Naive thymus-derived CD4-positive, alpha-beta T cell (primary cell): ENCODE data around the gene HOXC5. TPM values are rescaled to one million over a fixed set of nuclear protein-coding genes. Genes with fewer than 3 reads are reported as not detected.

Experiments used
- ATAC-seq: fragments of 150-1000 bp; cut with Tn5 transposase; 2 replicates; pipeline ENCODE4 v1.10.0; 2021; ENCODE audit warnings: mild to moderate bottlenecking, moderate library complexity
- CTCF ChIA-PET: fragments of 350-600 bp; sonication (Branson Sonifier 250); formaldehyde crosslinking; loops from one replicate; lab custom pipeline; 2021; ENCODE audit warnings: antibody characterized with exemption; lab: Charles Lee
- POLR2A ChIA-PET: fragments of 350-600 bp; sonication (Branson Sonifier 250); formaldehyde crosslinking; loops from one replicate; lab custom pipeline; 2021; ENCODE audit warnings: antibody characterized with exemption, inconsistent platforms; lab: Charles Lee
- DNase-seq, 9 donors: peaks; one replicate each; pipeline versions ENCODE4 v3.0.0 to v3.0.0-alpha.2; 2020 to 2022; ENCODE audit warnings: mixed read lengths in 1 of 9
- H3K27ac ChIP-seq: one replicate; pipeline ENCODE4 v1.7.0; 2013; ENCODE audit warnings: mild to moderate bottlenecking, low read depth, low read length, moderate library complexity
- H3K27me3 ChIP-seq, 2 donors: one replicate each; pipeline ENCODE4 v1.7.0; 2013; ENCODE audit warnings: low read length in 2 of 2, mild to moderate bottlenecking in 2 of 2, moderate library complexity in 2 of 2; ENCODE audit not compliant: control insufficient read depth in 2 of 2, insufficient read depth in 2 of 2
- H3K36me3 ChIP-seq, 3 experiments: 1 replicate in 2 of 3; 2 replicates in 1 of 3; pipeline ENCODE4 v1.7.0; 2013; ENCODE audit warnings: low read length in 3 of 3, mild to moderate bottlenecking in 3 of 3, moderate library complexity in 1 of 3; ENCODE audit not compliant: insufficient read depth in 3 of 3, control insufficient read depth in 2 of 3
- H3K4me1 ChIP-seq, 2 donors: one replicate each; pipeline ENCODE4 v1.7.0; 2013; ENCODE audit warnings: low read length in 2 of 2, mild to moderate bottlenecking in 2 of 2, moderate library complexity in 1 of 2; ENCODE audit not compliant: control insufficient read depth in 2 of 2, insufficient read depth in 2 of 2
- H3K4me3 ChIP-seq: 2 replicates; pipeline ENCODE4 v1.7.0; 2013; ENCODE audit warnings: mild to moderate bottlenecking, low read length
- H3K9me3 ChIP-seq, 3 experiments: 1 replicate in 2 of 3; 2 replicates in 1 of 3; pipeline ENCODE4 v1.7.0; 2013; ENCODE audit warnings: low read length in 3 of 3; ENCODE audit not compliant: control insufficient read depth in 2 of 3
- H3K27ac Mint-ChIP-seq, 9 donors: one replicate each; pipeline ENCODE4 v1.8.0; 2020 to 2022; ENCODE audit warnings: mixed read lengths in 9 of 9, mild to moderate bottlenecking in 8 of 9, moderate library complexity in 5 of 9, inconsistent platforms in 2 of 9
- H3K27me3 Mint-ChIP-seq, 5 donors: one replicate each; pipeline ENCODE4 v1.8.0; 2021 to 2022; ENCODE audit warnings: mixed read lengths in 5 of 5, mild to moderate bottlenecking in 1 of 5
- H3K36me3 Mint-ChIP-seq, 5 donors: one replicate each; pipeline ENCODE4 v1.8.0; 2020 to 2022; ENCODE audit warnings: mixed read lengths in 5 of 5, mild to moderate bottlenecking in 3 of 5, inconsistent platforms in 1 of 5
- H3K4me1 Mint-ChIP-seq, 7 donors: one replicate each; pipeline ENCODE4 v1.8.0; 2020 to 2022; ENCODE audit warnings: mixed read lengths in 7 of 7, mild to moderate bottlenecking in 3 of 7, inconsistent platforms in 1 of 7
- H3K4me3 Mint-ChIP-seq, 10 donors: one replicate each; pipeline ENCODE4 v1.8.0; 2020 to 2022; ENCODE audit warnings: mild to moderate bottlenecking in 10 of 10, mixed read lengths in 10 of 10, moderate library complexity in 6 of 10, inconsistent platforms in 2 of 10
- H3K9me3 Mint-ChIP-seq, 11 donors: one replicate each; pipeline ENCODE4 v1.8.0; 2020 to 2022; ENCODE audit warnings: mixed read lengths in 11 of 11, mild to moderate bottlenecking in 4 of 11, inconsistent platforms in 1 of 11, moderate library complexity in 1 of 11
- intact Hi-C, 2 donors: fragments of 100-400 bp; cut with micrococcal nuclease; formaldehyde crosslinking; loops; one replicate each; pipeline ENCODE4 v1.15.1; 2023
- polyA plus RNA-seq, 2 donors: library from polyadenylated mRNA; unstranded; fragments of 300-500 nt; fragmentation: Illumina TruSeq; gene quantifications; one replicate each; pipeline ENCODE4 v1.2.3, GENCODE V29; 2021
- total RNA-seq, 6 experiments: library from RNA in 5 of 6; stranded (reverse) in 5 of 6; gene quantifications; 1 replicate in 5 of 6; 2 replicates in 1 of 6; pipeline ENCODE4 v1.2.3 and lab custom pipeline; 2021 to 2026

The HOXC5 gene
- total and polyA plus RNA-seq, 7 experiments from 2014 or later = not detected

GRCh38 chr12:54047160-54047963 is 14.5 kb downstream of the HOXC5 start:
- POLR2A ChIA-PET = no interaction called here
- Mint-ChIP-seq H3K4me1 (peaks cover 20 to 56% (median 45%) of the 10 kb centered on the region in 7 donors), H3K27ac (peak overlapping the region in 1 of 9 donors; percentile 59), H3K9me3 (peaks cover 0 to 13% (median 1%) of the 10 kb centered on the region in 11 donors), H3K4me3 (peak overlapping the region; percentile 17 to 77 (median 62)), H3K27me3 (peaks cover 96 to 100% (median 98%) of the 10 kb centered on the region in 5 donors), H3K36me3 (peaks cover 0 to 6% (median 0%) of the 10 kb centered on the region in 5 donors)
- H3K9me3 ChIP-seq = peaks cover 0 to 3% (median 0%) of the 10 kb centered on the region in 3 experiments
- ATAC-seq = no peak
- no peak overlapping the region for H3K4me3 ChIP-seq
- H3K4me1 ChIP-seq = peaks cover 0 to 16% of the 10 kb centered on the region in 2 donors
- CTCF ChIA-PET = no interaction called here
- no peak overlapping the region for H3K27ac ChIP-seq
- H3K27me3 ChIP-seq = peaks cover 16 to 57% of the 10 kb centered on the region in 2 donors
- no peaks in the 10 kb centered on the region for H3K36me3 ChIP-seq
- intact Hi-C loops = no loop called here
- DNase-seq = no peak

GRCh38 chr12:54047964-54048303 is 15.1 kb downstream of the HOXC5 start:
- ATAC-seq (no peak), DNase-seq (no peak)
- Histone ChIP-seq H3K36me3 (no peaks in the 10 kb centered on the region), H3K9me3 (peaks cover 0 to 3% (median 0%) of the 10 kb centered on the region in 3 experiments), H3K27me3 (peaks cover 16 to 63% of the 10 kb centered on the region in 2 donors), H3K4me1 (peaks cover 5 to 21% of the 10 kb centered on the region in 2 donors), H3K27ac (no peak overlapping the region), H3K4me3 (no peak overlapping the region)
- H3K27ac Mint-ChIP-seq = no peak overlapping the region
- peaks cover 0 to 6% (median 0%) of the 10 kb centered on the region in 5 donors for H3K36me3 Mint-ChIP-seq
- ChIA-PET POLR2A (no interaction called here), CTCF (no interaction called here)
- intact Hi-C loops = no loop called here
- peaks cover 0 to 13% (median 1%) of the 10 kb centered on the region in 11 donors for H3K9me3 Mint-ChIP-seq
- H3K27me3 Mint-ChIP-seq = peaks cover 95 to 100% (median 97%) of the 10 kb centered on the region in 5 donors
- peaks cover 23 to 62% (median 51%) of the 10 kb centered on the region in 7 donors for H3K4me1 Mint-ChIP-seq
- H3K4me3 Mint-ChIP-seq = peak overlapping the region in 5 of 10 donors; percentile 48 to 67 (median 61)

GRCh38 chr12:54048406-54049093 is 15.7 kb downstream of the HOXC5 start:
- ChIA-PET POLR2A (no interaction called here), CTCF (interaction anchor here (0.6 kb wide), 1 partner anchor 11 kb away, joined by 5 read pairs; no protein-coding TSS in a partner anchor)
- Histone ChIP-seq H3K4me3 (no peak overlapping the region), H3K27me3 (peaks cover 16 to 69% of the 10 kb centered on the region in 2 donors), H3K27ac (no peak overlapping the region), H3K36me3 (no peaks in the 10 kb centered on the region), H3K4me1 (peaks cover 7 to 27% of the 10 kb centered on the region in 2 donors), H3K9me3 (peaks cover 0 to 3% (median 0%) of the 10 kb centered on the region in 3 experiments)
- Mint-ChIP-seq H3K27me3 (peaks cover 90 to 98% (median 95%) of the 10 kb centered on the region in 5 donors), H3K4me1 (peaks cover 25 to 64% (median 56%) of the 10 kb centered on the region in 7 donors), H3K9me3 (peaks cover 0 to 13% (median 1%) of the 10 kb centered on the region in 11 donors), H3K4me3 (peak overlapping the region in 1 of 10 donors; percentile 67), H3K27ac (no peak overlapping the region), H3K36me3 (peaks cover 0 to 6% (median 0%) of the 10 kb centered on the region in 5 donors)
- DNase-seq (no peak), ATAC-seq (no peak)
- intact Hi-C loops = no loop called here

GRCh38 chr12:54049108-54049507 is 16.3 kb downstream of the HOXC5 start:
- DNase-seq = no peak
- no peak for ATAC-seq
- ChIA-PET POLR2A (no interaction called here), CTCF (no interaction called here)
- peaks cover 21 to 62% (median 55%) of the 10 kb centered on the region in 7 donors for H3K4me1 Mint-ChIP-seq
- Histone ChIP-seq H3K4me1 (peaks cover 7 to 31% of the 10 kb centered on the region in 2 donors), H3K27ac (no peak overlapping the region), H3K27me3 (peaks cover 16 to 74% of the 10 kb centered on the region in 2 donors), H3K36me3 (no peaks in the 10 kb centered on the region), H3K9me3 (peaks cover 0 to 3% (median 0%) of the 10 kb centered on the region in 3 experiments), H3K4me3 (no peak overlapping the region)
- H3K36me3 Mint-ChIP-seq = peaks cover 0 to 6% (median 0%) of the 10 kb centered on the region in 5 donors
- intact Hi-C loops = no loop called here
- no peak overlapping the region for H3K27ac Mint-ChIP-seq
- no peak overlapping the region for H3K4me3 Mint-ChIP-seq
- H3K9me3 Mint-ChIP-seq = peaks cover 0 to 13% (median 1%) of the 10 kb centered on the region in 11 donors
- peaks cover 88 to 98% (median 93%) of the 10 kb centered on the region in 5 donors for H3K27me3 Mint-ChIP-seq

GRCh38 chr12:54050482-54050810 is 17.6 kb downstream of the HOXC5 start:
- H3K27me3 Mint-ChIP-seq = peaks cover 87 to 97% (median 90%) of the 10 kb centered on the region in 5 donors
- CTCF ChIA-PET = interaction anchor here (1.2 kb wide), 1 partner anchor 18 kb away, joined by 3 read pairs; no protein-coding TSS in a partner anchor
- ATAC-seq (no peak), DNase-seq (no peak)
- Histone ChIP-seq H3K27ac (no peak overlapping the region), H3K4me3 (no peak overlapping the region), H3K36me3 (no peaks in the 10 kb centered on the region), H3K27me3 (peaks cover 16 to 71% of the 10 kb centered on the region in 2 donors), H3K9me3 (peaks cover 0 to 3% (median 0%) of the 10 kb centered on the region in 3 experiments), H3K4me1 (peaks cover 11 to 31% of the 10 kb centered on the region in 2 donors)
- POLR2A ChIA-PET = interaction anchor here (0.6 to 1.0 kb wide), 3 partner anchors 20 to 497 kb away, joined by 3 to 4 read pairs (median 3); partner anchors contain the start of gene SMUG1
- peaks cover 0 to 6% (median 0%) of the 10 kb centered on the region in 5 donors for H3K36me3 Mint-ChIP-seq
- intact Hi-C loops = loop anchor here in 1 of 2 donors (5.0 kb wide), 2 partner anchors 93 to 108 kb away; no protein-coding TSS in a partner anchor
- H3K9me3 Mint-ChIP-seq = peaks cover 0 to 13% (median 1%) of the 10 kb centered on the region in 11 donors
- H3K4me3 Mint-ChIP-seq = peak overlapping the region in 5 of 10 donors; percentile 0 to 35 (median 22)
- no peak overlapping the region for H3K27ac Mint-ChIP-seq
- peaks cover 18 to 62% (median 57%) of the 10 kb centered on the region in 7 donors for H3K4me1 Mint-ChIP-seq
